ENCODE results near the gene TMEM198. TPM values are rescaled to one million over a fixed set of nuclear protein-coding genes. Genes with fewer than 3 reads are reported as not detected.

Gene TMEM198
- 1.7 TPM for polyA plus RNA-seq (2013, experiment 1 of 2; ENCODE audit: insufficient read length)
- 2.3 TPM for polyA plus RNA-seq (2013, experiment 2 of 2; ENCODE audit: insufficient read length)

GRCh38 chr2:219543596-219544358 is at the start of gene TMEM198, which contains the start of gene CHPF:
TMEM198 (plus strand) TSS chr2:219544028; CDS start chr2:219544728, 700 bp downstream.
CHPF (minus strand) TSS chr2:219543809; CDS start chr2:219543538, 271 bp downstream.
- peak; percentile 98 for DNase-seq

DNA sequence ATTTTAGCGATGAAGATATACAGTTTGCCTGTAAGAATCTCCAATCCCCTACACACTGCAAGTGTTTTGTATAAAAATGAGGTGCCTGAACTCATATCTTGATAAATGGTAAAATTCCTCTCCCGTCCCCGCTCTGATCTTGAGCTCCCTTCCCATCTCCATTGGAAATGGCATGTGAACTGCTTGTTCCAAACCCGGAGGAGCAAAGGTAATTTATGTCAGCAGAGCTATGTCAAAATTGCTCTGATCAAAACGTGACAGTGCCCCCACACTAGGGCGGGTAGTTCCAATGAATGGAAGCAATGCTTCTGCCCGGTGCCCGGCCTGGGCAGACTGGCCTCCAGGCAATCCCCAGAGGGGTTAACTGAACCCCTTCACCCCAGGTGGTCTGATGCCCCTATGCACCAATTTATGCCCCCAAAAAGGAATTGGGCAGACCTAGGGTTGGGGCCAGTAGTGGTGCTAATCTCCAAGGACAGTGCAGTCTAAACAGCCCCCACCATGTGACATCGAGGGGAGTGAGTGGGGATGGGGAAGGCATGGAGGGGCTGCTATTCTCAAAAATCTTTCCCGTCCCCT is 48.8 kb upstream of the TMEM198 start:
- no peak for DNase-seq

GRCh38 chr2:219495531-219496122 is 48.2 kb upstream of the TMEM198 start:
- peak; percentile 83 for DNase-seq

- no peak for DNase-seq
Measured at GRCh38 chr2:219496247-219496824, 47.5 kb upstream of the TMEM198 start.

DNA sequence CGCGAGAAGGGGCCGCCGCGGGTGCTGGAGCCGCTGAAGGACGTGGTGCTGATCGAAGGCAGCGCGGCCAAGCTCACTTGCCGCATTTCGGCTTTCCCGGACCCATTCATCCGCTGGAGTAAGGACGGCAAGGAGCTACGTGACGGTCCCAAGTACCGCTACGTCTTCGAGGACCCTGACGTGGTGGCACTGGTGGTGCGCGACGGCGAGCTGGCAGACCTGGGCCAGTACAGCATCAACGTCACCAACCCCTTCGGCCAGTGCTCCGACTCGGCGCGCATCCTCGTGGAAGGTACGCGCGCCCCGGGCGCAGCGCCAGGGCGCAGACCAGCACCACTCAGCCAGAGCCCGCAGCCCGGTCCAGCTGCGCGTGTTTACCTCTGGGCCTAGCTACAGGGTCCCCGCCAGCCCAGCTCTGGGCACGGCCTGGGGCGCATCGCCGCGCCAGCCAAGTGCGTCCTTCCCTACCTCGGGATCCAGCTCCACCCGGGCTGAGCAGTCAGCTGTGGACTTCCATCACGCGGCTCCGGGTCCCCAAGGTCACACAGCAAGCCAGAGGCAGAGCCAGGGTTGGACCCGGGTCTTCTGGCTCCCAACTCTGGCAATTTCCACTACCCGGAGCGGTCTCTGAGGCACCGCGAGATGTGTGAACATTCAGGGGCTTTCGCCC is 46.9 kb upstream of the TMEM198 start:
- no peak for DNase-seq

GRCh38 chr2:219497495-219498279 is 46.1 kb upstream of the TMEM198 start:
- DNase-seq = peak; percentile 78

GRCh38 chr2:219498280-219499057 is 45.4 kb upstream of the TMEM198 start, which contains the start of gene GMPPA:
GMPPA (plus strand) TSS chr2:219498891; CDS start chr2:219499976, 1,085 bp downstream.
- DNase-seq = peak; percentile 99

- no peak for DNase-seq
Measured at GRCh38 chr2:219499058-219499307, 44.8 kb upstream of the TMEM198 start.

DNA sequence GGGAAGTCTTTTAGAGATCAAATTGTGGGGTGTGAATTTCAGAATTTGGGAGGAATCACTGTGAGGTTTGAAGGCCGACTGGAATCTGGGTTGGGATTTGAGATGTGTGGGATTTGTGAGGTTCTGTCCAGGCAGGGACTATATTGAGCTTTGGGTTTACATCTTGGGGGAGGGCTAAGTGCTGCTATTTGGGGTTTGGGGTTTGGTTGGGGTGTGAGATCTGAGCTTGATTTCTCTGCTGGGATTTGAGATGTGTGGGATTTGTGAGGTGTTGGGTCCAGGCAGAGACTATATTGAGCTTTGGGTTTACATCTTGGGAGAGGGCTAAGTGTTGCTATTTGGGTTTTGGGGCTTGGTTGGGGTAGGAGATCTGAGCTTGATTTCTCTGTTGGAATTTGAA is 44.3 kb upstream of the TMEM198 start:
- DNase-seq = no peak

DNA sequence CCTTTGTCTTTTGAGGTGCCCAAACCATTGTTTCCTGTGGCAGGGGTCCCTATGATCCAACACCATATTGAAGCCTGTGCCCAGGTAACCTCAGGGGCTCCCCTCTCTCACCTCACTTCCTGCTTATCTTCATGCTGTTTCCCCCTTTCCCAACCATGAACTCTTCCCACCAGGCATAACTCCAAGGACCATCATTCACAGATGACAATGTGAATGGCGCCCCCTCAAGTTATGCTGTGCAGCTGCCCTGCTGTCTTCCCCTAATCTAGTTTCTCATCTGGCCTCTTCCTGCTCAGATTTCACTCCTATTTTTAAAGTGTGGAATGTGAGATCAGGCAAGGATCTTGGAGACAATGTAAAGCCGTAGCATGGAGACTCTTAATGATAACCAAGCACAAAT is 43.7 kb upstream of the TMEM198 start:
- peak; percentile 60 for DNase-seq

DNA sequence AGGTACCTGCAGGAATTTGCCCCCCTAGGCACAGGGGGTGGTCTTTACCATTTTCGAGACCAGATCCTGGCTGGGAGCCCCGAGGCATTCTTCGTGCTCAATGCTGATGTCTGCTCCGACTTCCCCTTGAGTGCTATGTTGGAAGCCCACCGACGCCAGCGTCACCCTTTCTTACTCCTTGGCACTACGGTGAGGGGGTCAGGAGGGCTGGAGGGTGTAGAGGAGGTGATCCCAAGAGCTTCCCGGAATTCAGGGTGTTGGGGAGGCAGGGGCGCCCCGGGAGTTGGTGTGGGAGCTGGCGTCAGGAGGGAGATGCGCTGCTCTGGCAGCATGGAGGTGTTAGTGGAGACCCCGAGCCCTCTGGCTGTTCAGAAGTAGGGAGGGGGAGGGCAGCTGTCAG is 42.0 kb upstream of the TMEM198 start:
- DNase-seq = no peak

GRCh38 chr2:219502618-219503017 is 41.2 kb upstream of the TMEM198 start:
- no peak for DNase-seq

- no peak for DNase-seq
Measured at GRCh38 chr2:219505585-219505984, 38.2 kb upstream of the TMEM198 start.

DNA sequence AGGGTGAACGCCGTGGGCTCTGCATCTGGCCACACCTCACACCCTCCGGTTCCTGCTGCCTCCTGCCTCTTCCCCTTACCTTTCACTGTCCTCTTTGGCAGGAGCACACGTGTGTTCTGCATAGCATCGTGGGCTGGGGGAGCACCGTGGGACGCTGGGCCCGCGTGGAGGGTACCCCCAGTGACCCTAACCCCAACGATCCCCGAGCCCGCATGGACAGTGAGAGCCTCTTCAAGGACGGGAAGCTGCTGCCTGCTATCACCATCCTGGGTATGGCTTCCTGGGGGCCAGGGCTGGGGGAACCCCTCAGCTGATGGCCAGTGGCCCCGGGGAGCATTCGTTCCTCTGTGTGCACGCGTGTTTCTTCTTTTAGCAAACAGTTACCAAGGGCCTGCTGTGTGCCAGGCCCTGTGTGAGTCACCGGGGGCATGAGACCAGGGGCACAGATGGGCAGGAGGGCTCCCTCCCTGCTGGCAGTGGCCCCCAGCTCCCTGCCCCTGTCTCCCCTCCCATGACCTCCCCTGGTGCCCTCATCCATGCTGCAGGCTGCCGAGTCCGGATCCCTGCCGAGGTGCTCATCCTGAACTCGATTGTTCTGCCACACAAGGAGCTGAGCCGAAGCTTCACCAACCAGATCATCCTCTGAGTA is 37.6 kb upstream of the TMEM198 start:
- DNase-seq = no peak

- DNase-seq = no peak
Measured at GRCh38 chr2:219506802-219507526, 36.9 kb upstream of the TMEM198 start.

DNA sequence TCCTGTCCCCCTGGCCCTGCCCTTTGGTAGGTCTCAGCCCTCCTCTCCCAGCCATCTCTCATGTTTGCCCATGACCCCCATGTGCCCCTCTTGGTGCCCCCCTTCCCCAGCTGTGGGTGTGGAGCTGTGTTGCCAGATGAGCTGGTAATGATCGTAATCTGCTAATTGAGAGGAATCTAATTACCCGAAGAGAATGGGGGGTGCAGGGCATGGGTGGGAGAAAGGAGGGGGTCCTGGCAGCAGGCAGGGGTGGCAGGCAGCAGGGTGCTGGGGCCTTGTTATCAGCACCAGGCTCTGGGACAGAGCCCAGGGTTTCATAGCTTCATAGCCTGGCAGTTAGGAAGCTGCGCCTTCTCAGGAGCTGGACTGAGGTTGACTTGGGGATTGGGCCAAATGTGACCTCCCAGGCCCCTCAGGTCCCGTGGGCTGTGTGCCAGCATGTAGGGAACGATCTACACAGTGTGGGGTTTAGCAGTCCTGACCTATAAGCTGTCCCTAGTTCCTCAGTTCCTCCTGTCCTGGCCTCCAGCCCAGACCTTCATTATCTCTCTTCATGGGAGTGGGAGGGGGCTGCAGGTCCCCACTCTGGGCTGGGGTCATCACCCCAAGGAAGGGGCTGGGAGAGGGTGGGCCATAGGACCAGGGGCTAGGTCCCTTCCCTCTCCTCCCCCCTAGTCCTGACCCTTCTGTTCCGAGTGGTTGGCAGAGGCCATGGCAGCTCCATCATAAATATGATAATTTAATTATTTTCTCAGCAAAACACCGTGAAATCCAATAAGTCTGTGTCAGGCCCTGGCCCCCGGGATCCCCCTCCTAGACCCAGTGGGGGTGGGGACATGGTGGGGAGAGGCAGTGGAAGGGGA is 36.0 kb upstream of the TMEM198 start:
- DNase-seq = no peak

GRCh38 chr2:219508444-219508734 is 35.4 kb upstream of the TMEM198 start:
- DNase-seq = no peak

GRCh38 chr2:219508971-219509779 is 34.7 kb upstream of the TMEM198 start:
- no peak for DNase-seq

Measured in fibroblast of skin of back (primary cell).